Transverse colon (tissue), 4 donors: ENCODE measurements around the gene SZT2.

Experiments used
- CTCF ChIP-seq, 5 experiments: fragments of 200-600 bp in 3 of 5; fragments of 450-650 bp in 2 of 5; sonication (generic) in 3 of 5; IDR thresholded peaks; 1 replicate in 2 of 5; 2 replicates in 3 of 5; pipeline ENCODE4 v1.5.1; 2016 to 2017; ENCODE audit warnings: antibody characterized with exemption in 5 of 5, inconsistent platforms in 3 of 5, mild to moderate bottlenecking in 2 of 5, moderate library complexity in 1 of 5
- POLR2A ChIP-seq: fragments of 450-650 bp; IDR thresholded peaks from one replicate; pipeline ENCODE4 v1.6.1; 2016; ENCODE audit warnings: antibody characterized with exemption, mild to moderate bottlenecking, moderate library complexity
- POLR2AphosphoS5 ChIP-seq, 3 donors: sonication (generic); formaldehyde crosslinking; IDR thresholded peaks; one replicate each; pipeline ENCODE4 v1.6.1; 2016; ENCODE audit warnings: antibody characterized with exemption in 3 of 3

GRCh38 chr1:43426221-43426620, 36.5 kb downstream of the SZT2 start:
- no peak for TF ChIP-seq CTCF (IDR thresholded peaks at IDR 0.05)
- no peak for TF ChIP-seq POLR2A
- TF ChIP-seq POLR2AphosphoS5 (IDR thresholded peaks at IDR 0.05) = no peak
